Liver (tissue), 3 donors: ENCODE results near the gene SCRN1.

Experiments
- EGR1 ChIP-seq, 2 donors: IDR thresholded peaks; 2 replicates each; pipeline ENCODE4 v1.6.1; 2016 to 2018; ENCODE audit warnings: antibody characterized with exemption in 2 of 2, low read depth in 2 of 2
- FOXA1 ChIP-seq: IDR thresholded peaks from 2 replicates; pipeline ENCODE4 v1.6.1; 2016; ENCODE audit warnings: antibody characterized with exemption
- GABPA ChIP-seq, 2 donors: IDR thresholded peaks in 1 of 2; conservative IDR thresholded peaks in 1 of 2; 2 replicates each; pipeline ENCODE4 v1.6.1; 2016; ENCODE audit warnings: antibody characterized with exemption in 2 of 2, mild to moderate bottlenecking in 1 of 2, moderate library complexity in 1 of 2
- HNF4A ChIP-seq, 2 donors: conservative IDR thresholded peaks; 2 replicates each; pipeline ENCODE4 v1.6.1; 2016; ENCODE audit warnings: antibody characterized with exemption in 2 of 2, mild to moderate bottlenecking in 2 of 2
- JUND ChIP-seq, 2 donors: IDR thresholded peaks; 2 replicates each; pipeline ENCODE4 v1.6.1; 2016; ENCODE audit warnings: antibody characterized with exemption in 2 of 2
- MAX ChIP-seq: IDR thresholded peaks from 2 replicates; pipeline ENCODE4 v1.6.1; 2016; ENCODE audit warnings: antibody characterized with exemption
- RAD21 ChIP-seq, 2 donors: IDR thresholded peaks; 2 replicates each; pipeline ENCODE4 v1.6.1; 2016; ENCODE audit warnings: antibody characterized with exemption in 2 of 2, mild to moderate bottlenecking in 2 of 2
- RXRA ChIP-seq, 2 donors: IDR thresholded peaks; 2 replicates each; pipeline ENCODE4 v1.6.1; 2017 to 2018; ENCODE audit warnings: antibody characterized with exemption in 2 of 2, mild to moderate bottlenecking in 1 of 2
- SP1 ChIP-seq: IDR thresholded peaks from 2 replicates; pipeline ENCODE4 v1.6.1; 2018; ENCODE audit warnings: antibody characterized with exemption, mild to moderate bottlenecking
- TAF1 ChIP-seq: conservative IDR thresholded peaks from 2 replicates; pipeline ENCODE4 v1.6.1; 2016; ENCODE audit warnings: antibody characterized with exemption, mild to moderate bottlenecking
- YY1 ChIP-seq: IDR thresholded peaks from 2 replicates; pipeline ENCODE4 v1.6.1; 2016; ENCODE audit warnings: antibody characterized with exemption, mild to moderate bottlenecking
- TF ChIP-seq, protein P1 (sequence below): fragments of 150-350 bp; IDR thresholded peaks from 2 replicates; pipeline ENCODE4 v1.5.1; 2017; ENCODE audit warnings: improper control_type of control experiment, low read depth, low read length; ENCODE audit not compliant: missing input control
- TF ChIP-seq, protein P2 (sequence below): IDR thresholded peaks from 2 replicates; pipeline ENCODE4 v1.6.1; 2016; ENCODE audit warnings: antibody characterized with exemption
- TF ChIP-seq, protein P3 (sequence below): IDR thresholded peaks from 2 replicates; pipeline ENCODE4 v1.6.1; 2016; ENCODE audit warnings: antibody characterized with exemption, mild to moderate bottlenecking
- donor health status: healthy.
- donor health status: healthy.

- TF ChIP-seq, protein P1, sequence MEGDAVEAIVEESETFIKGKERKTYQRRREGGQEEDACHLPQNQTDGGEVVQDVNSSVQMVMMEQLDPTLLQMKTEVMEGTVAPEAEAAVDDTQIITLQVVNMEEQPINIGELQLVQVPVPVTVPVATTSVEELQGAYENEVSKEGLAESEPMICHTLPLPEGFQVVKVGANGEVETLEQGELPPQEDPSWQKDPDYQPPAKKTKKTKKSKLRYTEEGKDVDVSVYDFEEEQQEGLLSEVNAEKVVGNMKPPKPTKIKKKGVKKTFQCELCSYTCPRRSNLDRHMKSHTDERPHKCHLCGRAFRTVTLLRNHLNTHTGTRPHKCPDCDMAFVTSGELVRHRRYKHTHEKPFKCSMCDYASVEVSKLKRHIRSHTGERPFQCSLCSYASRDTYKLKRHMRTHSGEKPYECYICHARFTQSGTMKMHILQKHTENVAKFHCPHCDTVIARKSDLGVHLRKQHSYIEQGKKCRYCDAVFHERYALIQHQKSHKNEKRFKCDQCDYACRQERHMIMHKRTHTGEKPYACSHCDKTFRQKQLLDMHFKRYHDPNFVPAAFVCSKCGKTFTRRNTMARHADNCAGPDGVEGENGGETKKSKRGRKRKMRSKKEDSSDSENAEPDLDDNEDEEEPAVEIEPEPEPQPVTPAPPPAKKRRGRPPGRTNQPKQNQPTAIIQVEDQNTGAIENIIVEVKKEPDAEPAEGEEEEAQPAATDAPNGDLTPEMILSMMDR = no peak
- TF ChIP-seq MAX (no peak), TAF1 (no peak), SP1 (no peak), FOXA1 (no peak), YY1 (no peak), JUND (IDR thresholded peaks at IDR 0.05) (no peak), RAD21 (IDR thresholded peaks at IDR 0.05) (no peak), RXRA (IDR thresholded peaks at IDR 0.05) (no peak), HNF4A (conservative IDR thresholded peaks at IDR 0.05) (no peak), EGR1 (IDR thresholded peaks at IDR 0.05; ENCODE audit: low read depth in 2 of 2) (no peak), GABPA (IDR thresholded peaks at IDR 0.05 in 1 of 2, conservative IDR thresholded peaks at IDR 0.05 in 1 of 2) (no peak)
- TF ChIP-seq, protein P2, sequence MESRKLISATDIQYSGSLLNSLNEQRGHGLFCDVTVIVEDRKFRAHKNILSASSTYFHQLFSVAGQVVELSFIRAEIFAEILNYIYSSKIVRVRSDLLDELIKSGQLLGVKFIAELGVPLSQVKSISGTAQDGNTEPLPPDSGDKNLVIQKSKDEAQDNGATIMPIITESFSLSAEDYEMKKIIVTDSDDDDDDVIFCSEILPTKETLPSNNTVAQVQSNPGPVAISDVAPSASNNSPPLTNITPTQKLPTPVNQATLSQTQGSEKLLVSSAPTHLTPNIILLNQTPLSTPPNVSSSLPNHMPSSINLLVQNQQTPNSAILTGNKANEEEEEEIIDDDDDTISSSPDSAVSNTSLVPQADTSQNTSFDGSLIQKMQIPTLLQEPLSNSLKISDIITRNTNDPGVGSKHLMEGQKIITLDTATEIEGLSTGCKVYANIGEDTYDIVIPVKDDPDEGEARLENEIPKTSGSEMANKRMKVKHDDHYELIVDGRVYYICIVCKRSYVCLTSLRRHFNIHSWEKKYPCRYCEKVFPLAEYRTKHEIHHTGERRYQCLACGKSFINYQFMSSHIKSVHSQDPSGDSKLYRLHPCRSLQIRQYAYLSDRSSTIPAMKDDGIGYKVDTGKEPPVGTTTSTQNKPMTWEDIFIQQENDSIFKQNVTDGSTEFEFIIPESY = no peak
- TF ChIP-seq, protein P3, sequence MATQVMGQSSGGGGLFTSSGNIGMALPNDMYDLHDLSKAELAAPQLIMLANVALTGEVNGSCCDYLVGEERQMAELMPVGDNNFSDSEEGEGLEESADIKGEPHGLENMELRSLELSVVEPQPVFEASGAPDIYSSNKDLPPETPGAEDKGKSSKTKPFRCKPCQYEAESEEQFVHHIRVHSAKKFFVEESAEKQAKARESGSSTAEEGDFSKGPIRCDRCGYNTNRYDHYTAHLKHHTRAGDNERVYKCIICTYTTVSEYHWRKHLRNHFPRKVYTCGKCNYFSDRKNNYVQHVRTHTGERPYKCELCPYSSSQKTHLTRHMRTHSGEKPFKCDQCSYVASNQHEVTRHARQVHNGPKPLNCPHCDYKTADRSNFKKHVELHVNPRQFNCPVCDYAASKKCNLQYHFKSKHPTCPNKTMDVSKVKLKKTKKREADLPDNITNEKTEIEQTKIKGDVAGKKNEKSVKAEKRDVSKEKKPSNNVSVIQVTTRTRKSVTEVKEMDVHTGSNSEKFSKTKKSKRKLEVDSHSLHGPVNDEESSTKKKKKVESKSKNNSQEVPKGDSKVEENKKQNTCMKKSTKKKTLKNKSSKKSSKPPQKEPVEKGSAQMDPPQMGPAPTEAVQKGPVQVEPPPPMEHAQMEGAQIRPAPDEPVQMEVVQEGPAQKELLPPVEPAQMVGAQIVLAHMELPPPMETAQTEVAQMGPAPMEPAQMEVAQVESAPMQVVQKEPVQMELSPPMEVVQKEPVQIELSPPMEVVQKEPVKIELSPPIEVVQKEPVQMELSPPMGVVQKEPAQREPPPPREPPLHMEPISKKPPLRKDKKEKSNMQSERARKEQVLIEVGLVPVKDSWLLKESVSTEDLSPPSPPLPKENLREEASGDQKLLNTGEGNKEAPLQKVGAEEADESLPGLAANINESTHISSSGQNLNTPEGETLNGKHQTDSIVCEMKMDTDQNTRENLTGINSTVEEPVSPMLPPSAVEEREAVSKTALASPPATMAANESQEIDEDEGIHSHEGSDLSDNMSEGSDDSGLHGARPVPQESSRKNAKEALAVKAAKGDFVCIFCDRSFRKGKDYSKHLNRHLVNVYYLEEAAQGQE = no peak
Measured at GRCh38 chr7:30029696-30030095, 40.1 kb upstream of the SCRN1 start.
